Measurements from ENCODE around the gene BIN1. TPM values are rescaled to one million over a fixed set of nuclear protein-coding genes. Genes with fewer than 3 reads are reported as not detected.

BIN1 gene
- total RNA-seq, 1 donor: 43.9 TPM

DNA sequence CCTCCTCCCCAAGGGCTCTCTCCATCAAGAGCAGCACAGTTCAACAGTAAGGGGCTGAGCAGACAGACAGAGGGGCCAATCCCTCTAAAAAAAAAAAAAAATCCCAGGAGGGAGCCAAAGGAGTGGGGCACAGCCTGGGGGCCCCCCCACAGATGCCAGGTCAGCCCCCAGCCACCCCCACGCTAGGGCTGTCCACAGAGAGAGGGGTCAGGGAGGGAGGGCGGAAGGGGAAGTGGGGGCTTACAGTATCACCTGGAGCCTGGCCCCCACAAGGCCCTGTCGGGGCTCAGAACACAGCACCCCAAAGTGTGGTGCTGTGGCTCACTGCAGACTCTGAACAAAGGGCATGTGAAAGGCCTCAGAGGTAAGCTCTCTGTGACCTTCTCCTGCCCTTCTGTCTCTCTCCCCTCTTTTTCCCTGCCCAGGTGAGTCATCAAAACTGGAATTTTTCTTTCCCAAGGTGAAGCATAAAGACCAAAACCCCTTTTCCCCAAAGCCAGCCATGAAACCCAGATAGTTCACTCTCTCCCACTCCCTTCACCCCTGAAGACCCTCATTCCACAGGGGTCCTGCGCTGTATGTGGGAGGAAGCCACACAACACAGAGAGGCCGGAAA is 13.9 kb downstream of the BIN1 start:
- Histone ChIP-seq H3K4me1 (ENCODE audit: insufficient read depth, low read length) (peaks cover 14% of the 10 kb centered on the region), H3K4me3 (ENCODE audit: low read length) (no peak overlapping the region), H3K27me3 (ENCODE audit: insufficient read depth, low read length) (no peaks in the 10 kb centered on the region), H3K9me3 (ENCODE audit: low read depth, low read length) (no peaks in the 10 kb centered on the region)

GRCh38 chr2:127092306-127092705 is 14.6 kb downstream of the BIN1 start:
- no peaks in the 10 kb centered on the region for H3K9me3 ChIP-seq (ENCODE audit: low read depth, low read length)
- H3K27me3 ChIP-seq (ENCODE audit: insufficient read depth, low read length): no peaks in the 10 kb centered on the region
- peaks cover 21% of the 10 kb centered on the region for H3K4me1 ChIP-seq (ENCODE audit: insufficient read depth, low read length)
- H3K4me3 ChIP-seq (ENCODE audit: low read length): no peak overlapping the region

DNA sequence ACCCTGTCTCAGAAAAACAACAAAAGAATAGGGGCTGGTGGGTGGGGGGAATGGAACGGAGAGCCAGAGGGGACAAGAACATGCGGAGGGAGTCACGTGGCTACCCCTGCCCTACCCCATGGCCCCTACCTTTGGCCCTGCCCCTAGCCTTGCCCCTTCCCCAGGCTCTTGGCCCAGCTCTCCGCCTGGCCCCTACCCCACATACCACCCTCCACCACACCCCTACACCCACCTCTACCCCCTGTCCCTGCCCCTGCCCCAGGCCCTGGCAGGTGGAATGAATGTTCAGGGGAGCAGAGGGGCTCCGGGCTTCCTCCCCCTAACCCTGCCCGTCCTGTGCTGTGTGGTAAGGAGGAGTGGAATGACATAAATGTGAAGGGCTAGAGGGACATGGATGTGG is 15.1 kb downstream of the BIN1 start:
- Histone ChIP-seq H3K27me3 (ENCODE audit: insufficient read depth, low read length) (no peaks in the 10 kb centered on the region), H3K4me3 (ENCODE audit: low read length) (no peak overlapping the region), H3K9me3 (ENCODE audit: low read depth, low read length) (no peaks in the 10 kb centered on the region), H3K4me1 (ENCODE audit: insufficient read depth, low read length) (peaks cover 25% of the 10 kb centered on the region)

- Histone ChIP-seq H3K27me3 (ENCODE audit: insufficient read depth, low read length) (no peaks in the 10 kb centered on the region), H3K4me1 (ENCODE audit: insufficient read depth, low read length) (peaks cover 33% of the 10 kb centered on the region), H3K4me3 (ENCODE audit: low read length) (no peak overlapping the region), H3K9me3 (ENCODE audit: low read depth, low read length) (no peaks in the 10 kb centered on the region)
Observed at GRCh38 chr2:127091148-127091547, 15.8 kb downstream of the BIN1 start.

DNA sequence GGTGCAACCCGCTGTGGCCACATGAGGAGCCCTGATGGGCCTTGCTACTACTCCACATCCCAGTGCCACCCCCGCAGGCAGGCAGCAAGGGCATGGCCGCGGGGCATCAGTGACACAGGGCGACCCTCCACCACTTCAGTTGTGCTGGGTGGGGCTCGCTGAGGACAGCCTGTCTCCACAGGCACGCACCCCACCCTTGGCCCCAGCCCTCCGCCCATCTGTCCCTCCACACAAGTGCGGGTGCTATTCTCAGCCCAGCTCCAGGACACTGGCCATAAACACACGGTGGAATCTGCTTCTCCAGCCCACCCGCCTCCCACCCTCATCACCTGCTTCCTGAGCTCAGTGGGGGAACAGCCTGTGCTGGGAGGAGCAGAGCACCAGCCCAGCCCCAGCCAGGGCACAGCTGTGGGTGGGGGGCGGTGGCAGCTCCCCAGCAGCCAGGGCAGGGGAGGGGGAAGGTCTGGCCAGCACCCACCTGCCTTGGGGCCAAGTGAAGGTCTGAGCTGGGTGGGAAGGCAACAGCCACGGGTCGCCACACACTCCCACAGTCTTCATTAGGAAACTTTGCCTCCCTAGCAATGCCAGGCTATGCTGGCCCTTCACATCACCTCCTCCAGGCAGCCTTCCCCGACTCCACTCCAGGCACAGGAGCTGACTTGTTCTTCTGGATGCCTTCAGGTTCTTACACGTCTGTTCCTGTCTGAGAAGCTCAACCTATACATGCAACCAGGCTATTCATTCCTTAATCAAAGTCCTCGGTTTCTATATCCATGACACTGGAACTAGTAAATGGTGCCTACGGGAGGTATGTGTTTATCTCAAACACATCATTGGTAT is 16.5 kb downstream of the BIN1 start:
- Histone ChIP-seq H3K9me3 (ENCODE audit: low read depth, low read length) (no peaks in the 10 kb centered on the region), H3K4me1 (ENCODE audit: insufficient read depth, low read length) (peaks cover 39% of the 10 kb centered on the region), H3K4me3 (ENCODE audit: low read length) (no peak overlapping the region), H3K27me3 (ENCODE audit: insufficient read depth, low read length) (no peaks in the 10 kb centered on the region)

- Histone ChIP-seq H3K4me1 (ENCODE audit: insufficient read depth, low read length) (peaks cover 47% of the 10 kb centered on the region), H3K27me3 (ENCODE audit: insufficient read depth, low read length) (no peaks in the 10 kb centered on the region), H3K4me3 (ENCODE audit: low read length) (no peak overlapping the region), H3K9me3 (ENCODE audit: low read depth, low read length) (no peaks in the 10 kb centered on the region)
Observed at GRCh38 chr2:127089478-127090235, 17.3 kb downstream of the BIN1 start.

GRCh38 chr2:127088706-127089105 is 18.2 kb downstream of the BIN1 start:
- peaks cover 56% of the 10 kb centered on the region for H3K4me1 ChIP-seq (ENCODE audit: insufficient read depth, low read length)
- no peaks in the 10 kb centered on the region for H3K27me3 ChIP-seq (ENCODE audit: insufficient read depth, low read length)
- no peak overlapping the region for H3K4me3 ChIP-seq (ENCODE audit: low read length)

DNA sequence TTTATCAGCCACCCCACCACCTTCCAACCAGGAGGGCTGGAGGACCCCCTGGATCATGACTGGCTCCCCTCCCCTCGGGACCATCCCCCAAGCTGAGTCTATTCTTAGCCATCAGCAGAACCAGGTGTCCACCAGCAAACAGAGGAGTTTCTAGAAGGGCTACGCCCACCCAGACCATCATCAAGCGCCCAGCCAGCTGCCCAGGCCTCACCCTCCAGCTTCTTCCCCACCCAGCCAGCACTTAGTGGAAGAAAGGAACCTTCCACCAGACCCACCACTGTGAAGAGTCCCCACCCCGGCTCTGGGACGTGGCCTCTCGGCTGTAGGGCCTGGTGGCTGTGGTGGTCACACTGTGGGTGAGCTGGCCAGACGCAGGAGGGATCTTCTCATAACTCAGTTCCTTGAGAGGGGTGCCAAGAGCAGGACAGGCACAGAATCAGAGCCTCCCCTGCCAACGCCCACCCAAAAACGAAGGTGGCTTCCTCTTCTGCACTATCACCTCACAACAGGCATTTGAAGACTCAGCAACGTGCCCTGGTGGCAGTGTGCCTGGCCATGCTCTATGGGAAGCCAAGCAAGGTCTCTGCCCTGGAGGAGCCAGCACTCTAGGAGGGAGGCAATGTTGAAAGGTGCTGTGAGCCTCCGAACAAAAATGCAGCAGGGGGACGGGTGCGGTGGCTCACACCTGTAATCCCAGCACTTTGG is 19.0 kb downstream of the BIN1 start:
- no peaks in the 10 kb centered on the region for H3K9me3 ChIP-seq (ENCODE audit: low read depth, low read length)
- peaks cover 56% of the 10 kb centered on the region for H3K4me1 ChIP-seq (ENCODE audit: insufficient read depth, low read length)
- no peaks in the 10 kb centered on the region for H3K27me3 ChIP-seq (ENCODE audit: insufficient read depth, low read length)
- no peak overlapping the region for H3K4me3 ChIP-seq (ENCODE audit: low read length)

More at GRCh38 chr2:127088706-127089105, 18.2 kb downstream of the BIN1 start:
- no peaks in the 10 kb centered on the region for H3K9me3 ChIP-seq (ENCODE audit: low read depth, low read length)

DNA sequence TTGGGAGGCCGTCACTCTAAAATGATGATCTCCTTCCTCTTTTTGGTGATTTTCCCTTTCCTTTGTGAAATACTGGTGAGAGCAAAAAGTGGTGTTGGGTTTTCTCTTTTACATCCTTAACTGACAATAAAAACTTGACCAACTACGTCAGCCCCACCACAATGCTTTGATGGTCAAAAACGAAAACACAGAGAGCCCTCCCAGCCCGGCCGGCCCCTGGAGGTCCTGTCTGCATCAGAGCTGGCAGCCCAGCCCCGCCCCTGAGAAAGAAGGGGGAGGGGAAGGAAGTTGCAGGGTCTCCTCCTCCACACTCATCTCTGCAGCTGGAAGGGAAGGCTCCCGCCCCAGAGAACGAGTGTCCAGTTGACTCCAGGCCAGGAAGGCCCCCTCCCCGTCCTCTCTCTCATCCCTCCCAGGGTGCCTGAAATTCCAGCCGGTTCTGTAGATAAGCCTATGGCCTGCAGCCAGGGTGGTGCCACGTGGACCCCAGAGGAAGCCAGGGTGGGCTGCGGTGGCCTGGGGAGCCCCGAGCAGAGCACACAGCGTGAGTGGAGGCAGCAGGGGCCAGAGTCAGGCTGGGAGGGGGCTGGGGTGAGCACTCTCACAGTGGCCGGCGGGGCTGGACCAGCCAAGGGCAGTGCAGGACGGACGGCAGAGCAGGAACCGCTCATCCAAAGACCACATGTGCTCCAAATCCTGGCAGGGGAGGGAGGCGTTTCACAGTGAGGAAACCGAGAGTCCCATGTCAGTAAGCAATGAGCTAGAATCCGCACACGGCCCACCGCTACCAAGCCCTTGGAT is 19.8 kb downstream of the BIN1 start:
- H3K27me3 ChIP-seq (ENCODE audit: insufficient read depth, low read length): no peaks in the 10 kb centered on the region
- H3K9me3 ChIP-seq (ENCODE audit: low read depth, low read length): no peaks in the 10 kb centered on the region
- peaks cover 62% of the 10 kb centered on the region for H3K4me1 ChIP-seq (ENCODE audit: insufficient read depth, low read length)
- H3K4me3 ChIP-seq (ENCODE audit: low read length): no peak overlapping the region

- H3K9me3 ChIP-seq (ENCODE audit: low read depth, low read length): no peaks in the 10 kb centered on the region
- H3K4me1 ChIP-seq (ENCODE audit: insufficient read depth, low read length): peaks cover 81% of the 10 kb centered on the region
- no peak overlapping the region for H3K4me3 ChIP-seq (ENCODE audit: low read length)
- no peaks in the 10 kb centered on the region for H3K27me3 ChIP-seq (ENCODE audit: insufficient read depth, low read length)
Observed at GRCh38 chr2:127085317-127085681, 21.7 kb downstream of the BIN1 start.

GRCh38 chr2:127084611-127085316 is 22.2 kb downstream of the BIN1 start:
- H3K4me1 ChIP-seq (ENCODE audit: insufficient read depth, low read length): peaks cover 86% of the 10 kb centered on the region

DNA sequence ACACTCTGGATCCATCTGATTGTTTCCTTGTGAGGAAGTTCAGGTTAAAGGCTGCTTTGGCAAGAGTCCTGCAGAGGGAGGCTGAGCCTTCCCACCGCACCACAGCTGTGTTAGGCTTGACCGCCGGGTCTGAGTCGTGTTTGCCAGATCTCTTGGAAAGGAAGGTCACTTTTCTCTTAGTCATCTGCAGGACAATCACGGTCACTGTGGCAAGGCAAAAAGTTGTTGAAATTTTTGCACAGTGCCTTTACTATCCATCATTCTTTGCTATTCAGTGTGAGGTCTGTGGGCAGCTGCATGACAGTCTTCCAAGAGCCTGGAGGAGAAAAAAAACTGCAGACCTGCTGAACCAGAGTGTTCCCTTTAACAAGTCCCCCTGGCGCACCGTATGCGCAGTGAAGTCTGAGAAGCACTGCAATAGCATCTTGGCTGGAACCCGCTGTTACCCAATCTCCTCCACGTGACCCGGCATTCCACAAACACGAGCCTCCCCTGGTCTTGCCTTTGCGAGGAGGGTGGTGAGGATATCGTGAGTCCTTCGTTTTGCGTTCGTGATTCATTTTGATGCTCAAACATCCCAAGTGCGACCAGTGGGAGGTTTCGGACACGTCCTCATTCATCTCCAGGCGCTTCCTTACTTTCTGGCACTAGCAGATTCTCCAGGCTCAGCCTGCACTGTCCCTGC is 23.0 kb downstream of the BIN1 start:
- H3K9me3 ChIP-seq (ENCODE audit: low read depth, low read length): no peaks in the 10 kb centered on the region
- H3K27me3 ChIP-seq (ENCODE audit: insufficient read depth, low read length): no peaks in the 10 kb centered on the region
- H3K4me3 ChIP-seq (ENCODE audit: low read length): no peak overlapping the region
- peaks cover 94% of the 10 kb centered on the region for H3K4me1 ChIP-seq (ENCODE audit: insufficient read depth, low read length)

More at GRCh38 chr2:127084611-127085316, 22.2 kb downstream of the BIN1 start:
- no peak overlapping the region for H3K4me3 ChIP-seq (ENCODE audit: low read length)
- no peaks in the 10 kb centered on the region for H3K9me3 ChIP-seq (ENCODE audit: low read depth, low read length)
- H3K27me3 ChIP-seq (ENCODE audit: insufficient read depth, low read length): no peaks in the 10 kb centered on the region

DNA sequence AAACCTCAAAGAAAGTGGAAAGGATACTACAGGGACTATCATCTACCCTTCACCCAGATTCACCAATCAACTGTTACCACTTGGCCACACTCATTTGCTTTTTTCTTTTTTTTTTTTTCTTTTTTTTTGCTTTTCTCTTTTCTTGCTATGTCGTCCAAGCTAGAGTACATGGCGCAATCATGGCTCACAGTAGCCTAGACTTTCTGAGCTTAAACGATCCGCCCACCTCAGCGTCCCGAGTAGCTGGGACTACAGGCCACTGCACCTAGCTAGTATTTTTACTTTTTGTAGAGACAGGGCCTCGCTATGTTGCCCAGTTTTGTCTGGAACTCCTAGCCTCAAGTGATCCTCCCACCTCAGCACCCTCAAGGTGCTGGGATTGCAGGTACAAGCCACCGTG is 24.0 kb downstream of the BIN1 start:
- no peak overlapping the region for H3K4me3 ChIP-seq (ENCODE audit: low read length)
- no peaks in the 10 kb centered on the region for H3K27me3 ChIP-seq (ENCODE audit: insufficient read depth, low read length)
- H3K4me1 ChIP-seq (ENCODE audit: insufficient read depth, low read length): peaks cover 95% of the 10 kb centered on the region
- H3K9me3 ChIP-seq (ENCODE audit: low read depth, low read length): no peaks in the 10 kb centered on the region

All from mononuclear cell (primary cell).